Measurements from ENCODE around the gene FLRT2. TPM values are rescaled to one million over a fixed set of nuclear protein-coding genes. Genes with fewer than 3 reads are reported as not detected.

The FLRT2 gene
- total RNA-seq, 1 donor from 2014 or later = 1.7 TPM

- DNase-seq (ENCODE audit: low spot score) (no peak), ATAC-seq (no peak)
Measured at GRCh38 chr14:85530626-85531025, 682 bp downstream of the FLRT2 start.

- no peak for DNase-seq (ENCODE audit: low spot score)
- ATAC-seq = peak; percentile 15
Measured at GRCh38 chr14:85531141-85531586, 1.2 kb downstream of the FLRT2 start.

- ATAC-seq (peak; percentile 23), DNase-seq (ENCODE audit: low spot score) (no peak)
Measured at GRCh38 chr14:85531587-85532373, 1.8 kb downstream of the FLRT2 start.

GRCh38 chr14:85532374-85533022 is 2.6 kb downstream of the FLRT2 start:
- ATAC-seq (no peak), DNase-seq (ENCODE audit: low spot score) (no peak)

- ATAC-seq = peak; percentile 31
- DNase-seq (ENCODE audit: low spot score) = no peak
Measured at GRCh38 chr14:85533023-85533860, 3.3 kb downstream of the FLRT2 start.

GRCh38 chr14:85533861-85534291 is 3.9 kb downstream of the FLRT2 start:
- ATAC-seq (no peak), DNase-seq (ENCODE audit: low spot score) (no peak)

GRCh38 chr14:85534458-85535293 is 4.7 kb downstream of the FLRT2 start:
- no peak for DNase-seq (ENCODE audit: low spot score)
- ATAC-seq = no peak

- no peak for ATAC-seq
Measured at GRCh38 chr14:85535321-85535720, 5.4 kb downstream of the FLRT2 start.

GRCh38 chr14:85535991-85536832 is 6.3 kb downstream of the FLRT2 start:
- ATAC-seq (peak; percentile 77), DNase-seq (ENCODE audit: low spot score) (no peak)

More at GRCh38 chr14:85535321-85535720, 5.4 kb downstream of the FLRT2 start:
- DNase-seq (ENCODE audit: low spot score) = no peak

GRCh38 chr14:85536833-85537190 is 6.9 kb downstream of the FLRT2 start:
- ATAC-seq (no peak), DNase-seq (ENCODE audit: low spot score) (no peak)

- ATAC-seq = no peak
- no peak for DNase-seq (ENCODE audit: low spot score)
Measured at GRCh38 chr14:85537526-85537925, 7.6 kb downstream of the FLRT2 start.

GRCh38 chr14:85538636-85539035 is 8.7 kb downstream of the FLRT2 start:
- no peak for ATAC-seq

GRCh38 chr14:85539510-85539909 is 9.6 kb downstream of the FLRT2 start:
- no peak for ATAC-seq
- DNase-seq (ENCODE audit: low spot score) = no peak

More at GRCh38 chr14:85538636-85539035, 8.7 kb downstream of the FLRT2 start:
- DNase-seq (ENCODE audit: low spot score) = no peak

- no peak for ATAC-seq
- DNase-seq (ENCODE audit: low spot score) = no peak
Measured at GRCh38 chr14:85542623-85543022, 12.7 kb downstream of the FLRT2 start.

GRCh38 chr14:85545738-85546137 is 15.8 kb downstream of the FLRT2 start:
- ATAC-seq (no peak), DNase-seq (ENCODE audit: low spot score) (no peak)

GRCh38 chr14:85546390-85546789 is 16.4 kb downstream of the FLRT2 start:
- ATAC-seq = no peak

GRCh38 chr14:85549697-85550096 is 19.8 kb downstream of the FLRT2 start:
- ATAC-seq = no peak
- DNase-seq (ENCODE audit: low spot score) = no peak

More at GRCh38 chr14:85546390-85546789, 16.4 kb downstream of the FLRT2 start:
- no peak for DNase-seq (ENCODE audit: low spot score)

GRCh38 chr14:85554106-85554505 is 24.2 kb downstream of the FLRT2 start:
- DNase-seq (ENCODE audit: low spot score) = no peak
- ATAC-seq = no peak

GRCh38 chr14:85556267-85556666 is 26.3 kb downstream of the FLRT2 start:
- no peak for ATAC-seq
- no peak for DNase-seq (ENCODE audit: low spot score)

Measured in left lobe of liver (tissue), 2 donors.